HG03108 (cell line): ENCODE results near the gene KRT73.

Experiments used
- ATAC-seq: cut with Tn5 transposase; IDR thresholded peaks from one replicate; pipeline ENCODE4 v1.9.1; 2021; ENCODE audit warnings: moderate library complexity; ENCODE audit not compliant: unreplicated experiment

KRT73 gene

DNA sequence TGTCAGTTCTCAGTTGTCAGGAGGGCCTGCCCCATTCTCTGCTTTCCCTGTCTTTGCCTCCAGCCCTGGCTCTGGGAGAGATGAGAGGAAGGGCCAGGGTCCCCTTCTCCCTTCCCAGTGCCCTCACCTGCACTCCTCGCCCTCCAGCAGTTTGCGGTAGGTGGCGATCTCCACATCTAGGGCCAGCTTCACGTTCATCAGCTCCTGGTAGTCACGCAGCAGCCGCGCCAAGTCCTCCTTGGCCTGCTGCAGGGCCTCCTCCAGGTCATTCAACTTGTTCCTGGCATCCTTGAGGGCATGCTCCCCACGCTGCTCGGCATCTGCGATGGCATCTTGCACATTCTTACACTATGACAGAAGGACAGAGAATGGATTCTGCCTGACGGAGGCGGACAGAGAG is 28.3 kb upstream of the KRT73 start:
- ATAC-seq = no peak

DNA sequence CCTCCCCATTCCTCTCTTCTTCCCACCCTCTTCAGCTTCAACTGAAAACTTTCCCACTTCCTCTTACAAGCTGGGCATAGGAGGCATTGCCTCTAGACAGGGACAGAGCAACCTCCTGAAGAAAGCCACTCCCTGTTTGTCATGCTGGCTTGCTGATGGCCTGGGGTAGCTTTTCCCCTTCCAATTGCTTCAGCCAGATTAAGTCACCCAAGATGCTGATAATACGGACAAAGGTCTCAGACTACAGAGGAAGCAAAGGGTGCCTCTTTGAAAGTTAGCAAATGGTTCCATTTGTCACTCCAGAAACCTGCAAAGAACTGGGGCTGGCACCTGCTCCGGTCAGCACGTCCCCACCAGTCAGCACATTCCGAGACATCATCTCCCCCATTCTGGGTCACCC is 27.6 kb upstream of the KRT73 start:
- no peak for ATAC-seq

DNA sequence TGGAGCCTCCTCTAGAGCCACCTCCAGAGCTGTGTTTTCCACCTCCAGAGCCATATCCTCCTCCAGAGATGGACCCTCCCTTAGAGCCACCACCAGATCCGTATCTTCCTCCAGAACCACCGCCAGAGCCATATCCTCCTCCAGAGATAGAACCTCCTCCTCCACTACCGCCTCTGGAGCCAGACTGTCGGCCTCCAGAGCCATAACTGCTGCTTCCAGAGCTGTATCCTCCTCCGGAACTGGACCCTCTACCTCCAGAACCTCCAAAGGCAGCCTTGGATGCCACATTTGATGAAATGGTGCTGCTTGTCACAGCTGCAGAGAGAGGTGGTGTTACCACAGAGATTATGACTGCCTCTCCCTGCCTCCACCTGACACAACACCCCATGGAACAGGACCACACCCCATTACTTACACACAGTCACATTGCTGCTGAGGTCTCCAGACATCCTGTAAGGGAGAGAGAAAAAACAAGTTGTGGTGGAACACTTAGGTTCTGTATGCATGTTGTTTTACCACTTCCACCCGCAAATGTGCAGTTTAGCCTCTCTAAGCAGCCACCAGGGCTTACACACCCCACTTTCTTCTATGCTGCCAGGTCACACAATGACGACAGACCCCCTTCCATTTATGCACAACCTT is 26.9 kb upstream of the KRT73 start:
- no peak for ATAC-seq

DNA sequence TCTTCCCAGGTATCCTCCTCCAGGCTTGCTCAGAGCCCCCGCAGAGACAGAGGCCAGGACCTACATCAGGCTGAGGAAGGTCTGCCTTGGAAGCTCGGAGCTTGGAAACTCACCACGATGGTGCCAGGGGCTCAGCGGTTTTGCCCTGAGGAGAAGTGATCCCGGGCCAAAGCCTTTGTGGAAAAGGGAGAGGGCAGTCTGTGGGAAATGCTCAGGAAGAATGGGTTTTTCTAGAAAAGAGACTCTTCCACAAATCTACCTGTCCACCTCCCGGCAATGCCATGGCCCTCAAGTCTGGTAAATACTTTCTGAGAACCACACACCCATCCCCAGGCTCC is 25.7 kb upstream of the KRT73 start:
- no peak for ATAC-seq

DNA sequence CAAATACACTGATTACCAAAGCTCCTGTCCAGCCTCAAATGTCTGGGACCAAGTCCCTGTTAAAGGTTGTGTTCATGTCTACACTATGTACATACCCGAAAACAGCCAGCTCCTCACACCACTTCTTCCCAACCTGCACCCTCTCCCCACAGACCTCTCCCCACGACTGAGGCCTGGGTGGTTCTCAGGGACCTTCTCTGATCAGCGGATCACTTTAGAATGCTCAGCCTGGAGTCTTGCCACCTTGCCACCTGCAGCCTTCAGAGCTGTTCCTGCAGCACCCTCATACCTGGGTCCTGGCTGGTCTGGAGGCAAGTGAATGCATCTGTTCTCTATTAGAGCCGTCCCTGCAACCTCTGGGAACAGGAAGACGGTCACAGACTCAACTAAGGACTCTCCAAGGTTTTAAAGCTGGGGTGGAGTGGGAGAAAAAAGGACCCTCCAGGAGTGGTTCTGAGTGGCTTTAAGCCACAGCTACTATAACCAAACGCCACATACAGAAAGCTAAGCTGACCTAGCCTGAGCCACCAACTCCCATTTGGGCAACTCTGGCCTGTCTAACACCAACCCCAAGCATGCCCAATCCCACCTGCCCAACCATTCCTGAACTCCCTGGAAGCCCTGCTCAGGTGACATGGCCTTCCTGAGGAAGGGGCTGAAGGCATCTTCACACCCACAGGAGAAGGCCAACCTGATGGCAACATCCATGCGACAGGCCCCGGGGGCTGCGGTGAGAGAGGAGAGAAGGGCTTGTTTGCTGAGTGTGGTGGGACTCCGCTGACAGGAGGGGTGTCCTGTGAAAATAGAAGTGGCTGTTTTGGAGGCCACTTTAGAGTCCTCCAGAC is 25.1 kb upstream of the KRT73 start:
- no peak for ATAC-seq

DNA sequence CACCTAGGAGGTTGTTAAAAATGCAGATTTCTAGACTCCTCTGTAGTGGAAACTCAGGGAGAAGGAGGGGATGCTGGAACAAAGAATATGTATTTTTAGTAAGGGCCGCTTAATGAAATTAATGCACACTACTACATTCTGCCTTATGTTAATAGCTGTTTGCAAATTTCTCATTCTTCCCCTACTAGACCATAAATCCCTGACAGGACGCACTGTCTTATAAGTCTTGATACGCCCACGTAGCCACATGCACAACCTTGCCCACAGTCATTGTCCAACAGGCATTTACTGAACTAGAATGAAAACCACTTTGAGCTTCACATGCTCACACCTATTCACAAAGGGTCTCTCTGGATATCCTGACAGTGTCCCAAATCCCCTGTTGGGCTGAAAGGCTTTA is 23.1 kb upstream of the KRT73 start:
- ATAC-seq = no peak

DNA sequence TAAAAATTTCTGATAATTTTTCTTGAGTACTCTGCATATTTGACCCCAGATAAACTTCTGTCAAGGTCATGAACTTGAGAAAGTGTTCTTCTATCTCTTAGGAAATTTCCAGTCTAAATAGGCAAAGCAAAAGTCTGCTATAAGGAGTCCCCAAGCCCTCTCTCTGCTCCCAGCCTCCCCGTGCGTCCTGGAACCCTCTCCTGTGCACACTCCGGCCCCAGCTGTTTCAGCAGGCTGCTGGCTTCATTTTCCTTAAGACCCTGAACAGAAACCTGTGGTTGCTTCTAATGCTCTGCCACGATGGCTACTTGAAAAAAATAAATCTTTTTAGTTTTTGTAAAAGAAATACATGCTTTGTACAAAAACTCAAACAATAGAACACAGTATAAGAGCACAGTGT is 18.9 kb upstream of the KRT73 start:
- no peak for ATAC-seq

DNA sequence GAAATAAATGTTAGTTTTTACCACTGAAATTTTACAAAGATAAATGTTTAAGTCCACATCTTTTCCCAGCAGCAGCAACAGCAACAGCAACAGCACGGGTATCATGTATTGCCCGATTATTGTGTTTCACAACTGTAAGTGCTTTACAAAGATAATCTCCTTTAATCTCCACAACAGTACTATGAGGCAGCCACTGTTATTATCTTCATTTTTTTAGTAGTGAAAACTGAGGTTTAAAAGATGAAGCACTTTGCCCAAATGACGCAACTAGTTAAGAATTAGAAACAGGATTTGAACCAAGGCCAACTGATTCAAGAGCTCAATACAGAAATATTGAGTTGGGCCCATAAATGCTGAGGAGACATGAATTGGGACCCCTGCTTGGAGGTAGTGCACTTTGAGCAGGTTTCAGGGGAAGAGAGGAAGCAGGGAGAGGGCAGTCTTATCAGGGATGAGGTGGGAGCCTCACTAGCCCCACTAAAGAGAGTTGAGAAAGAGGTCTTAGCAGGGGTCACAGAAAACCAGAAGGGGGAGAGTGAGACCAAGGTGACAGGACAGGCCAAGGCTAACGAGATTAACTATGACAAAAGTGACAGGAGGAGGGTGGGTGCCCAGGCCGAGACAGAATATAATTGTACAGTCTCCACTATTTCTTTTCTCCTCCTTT is 18.4 kb upstream of the KRT73 start:
- no peak for ATAC-seq

DNA sequence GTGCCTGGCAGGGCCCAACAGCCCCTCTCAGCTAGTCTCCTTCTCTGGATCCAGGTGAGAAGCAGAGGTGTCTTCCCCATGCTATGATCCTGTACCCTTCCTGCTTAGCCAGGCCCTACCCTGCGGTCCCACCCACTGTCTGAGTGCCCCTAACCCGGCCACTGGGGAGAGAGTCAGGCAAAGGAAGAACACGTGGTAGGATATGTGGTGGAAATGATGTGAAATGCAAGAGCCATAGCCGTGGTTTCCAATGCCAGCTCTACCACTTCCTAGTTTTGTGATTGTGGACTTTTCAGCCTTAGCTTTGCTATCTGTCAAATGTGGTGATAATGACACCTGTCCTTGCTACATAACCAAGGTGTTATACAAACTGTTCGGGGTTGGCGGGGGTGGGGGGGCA is 17.8 kb upstream of the KRT73 start:
- ATAC-seq = no peak

DNA sequence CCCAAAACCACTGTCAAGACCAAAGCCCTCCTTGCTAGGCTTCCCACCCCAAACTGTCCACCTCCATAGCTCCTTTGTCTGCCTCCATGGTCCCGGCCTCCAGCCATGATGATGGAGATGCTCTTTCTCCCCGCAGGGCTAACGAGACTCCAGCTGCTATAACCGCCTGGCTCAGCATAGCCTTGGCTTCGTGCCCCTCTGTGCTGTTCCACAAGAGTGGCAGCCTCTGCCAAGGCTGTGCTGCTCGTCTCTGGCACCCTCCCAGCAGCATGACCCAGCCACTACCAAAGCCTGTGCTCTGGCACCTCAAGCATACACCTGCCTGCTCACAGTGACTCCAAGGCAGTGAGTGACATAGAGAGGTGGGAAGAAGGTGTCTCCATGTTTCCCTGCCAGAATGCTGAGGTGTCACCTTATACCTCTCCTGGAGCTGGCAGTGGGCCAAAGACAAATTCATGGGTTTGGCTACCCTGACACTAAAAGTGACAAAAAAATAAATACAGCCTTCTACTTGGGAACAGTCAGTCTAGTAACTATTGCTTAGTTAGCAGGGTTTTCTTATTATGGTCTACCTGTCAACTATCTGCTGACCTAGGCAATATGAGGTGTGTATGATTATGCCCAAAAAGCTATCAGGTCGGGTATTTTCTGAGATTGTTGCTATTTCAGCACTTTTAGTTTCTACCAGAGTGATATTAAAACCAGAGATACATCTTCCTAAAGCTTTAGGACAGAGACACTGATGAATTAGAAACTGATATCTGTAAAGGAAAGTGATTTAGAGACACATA is 16.1 kb upstream of the KRT73 start:
- ATAC-seq = no peak

DNA sequence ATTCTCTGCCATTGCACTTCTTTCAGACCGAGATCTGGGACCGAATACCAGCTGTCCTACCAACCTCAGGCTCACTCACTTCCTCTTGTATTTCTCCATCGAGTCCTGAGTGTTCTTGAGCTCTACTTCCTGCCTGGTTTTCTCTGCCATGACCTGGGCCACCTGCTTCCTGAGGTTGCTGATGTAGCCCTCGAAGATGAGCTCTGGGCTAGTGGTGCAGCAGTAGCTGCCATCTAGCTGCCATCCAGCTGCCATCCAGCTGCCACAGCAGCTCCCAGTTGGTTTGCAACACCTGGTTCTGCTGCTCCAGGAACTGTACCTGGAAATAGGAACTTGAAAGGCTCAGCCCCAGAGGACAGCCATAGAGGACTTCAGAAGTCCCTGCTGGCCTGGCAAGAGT is 15.0 kb upstream of the KRT73 start:
- ATAC-seq = no peak

DNA sequence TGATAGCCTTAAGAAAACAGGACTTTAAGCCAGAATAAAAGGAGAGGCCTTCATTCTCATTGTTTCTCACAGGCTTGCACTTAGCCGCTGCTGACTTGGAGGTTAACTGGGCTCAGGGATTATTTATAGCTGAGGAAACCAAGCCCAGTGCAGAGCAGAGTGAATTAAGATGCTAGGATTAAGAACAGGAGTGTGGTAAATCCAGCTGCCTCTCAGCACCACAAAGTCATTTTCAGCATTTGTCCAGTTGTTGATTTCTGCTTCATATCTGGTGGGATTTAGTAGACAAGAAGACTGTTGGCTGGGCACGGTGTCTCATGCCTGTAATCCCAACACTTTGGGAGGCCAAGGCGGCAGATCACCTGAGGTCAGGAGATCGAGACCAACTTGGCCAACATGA is 14.3 kb upstream of the KRT73 start:
- ATAC-seq = no peak

DNA sequence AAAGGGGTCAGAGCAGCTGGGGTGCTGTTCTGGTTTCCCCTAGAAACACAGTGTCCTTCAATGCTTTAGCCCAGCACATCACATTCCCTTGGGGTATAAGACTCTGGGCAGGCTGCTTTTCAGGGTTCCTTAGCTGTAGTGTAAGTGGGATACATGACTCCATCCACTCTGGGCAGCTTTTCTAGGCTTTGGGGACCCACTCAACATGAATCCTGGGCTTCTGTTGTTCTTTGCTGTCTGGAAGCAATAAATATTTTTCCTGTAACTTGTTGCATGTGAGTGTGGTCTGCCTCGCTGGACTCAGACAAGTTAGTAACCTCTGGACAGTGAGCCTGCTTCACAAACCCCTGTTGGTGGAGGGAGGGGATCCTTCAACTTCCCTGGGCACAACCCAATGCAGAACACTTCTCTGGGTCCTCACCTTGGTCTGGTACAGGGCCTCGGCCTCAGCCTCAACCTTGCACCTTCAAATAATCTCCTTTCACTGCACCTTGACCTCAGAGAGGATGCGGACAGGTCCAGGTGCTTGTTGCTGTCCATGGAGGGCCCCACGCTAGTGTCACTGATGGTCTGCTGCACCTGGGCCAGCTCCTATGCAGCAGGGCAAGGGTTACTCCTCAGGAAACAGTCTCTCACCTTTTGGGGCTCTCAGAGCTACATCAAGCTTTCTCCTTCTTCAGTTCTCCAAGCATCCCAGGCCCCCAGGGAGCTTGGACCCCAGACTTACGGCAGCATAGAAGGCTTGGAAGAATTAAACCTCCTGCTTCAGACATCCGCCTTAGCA is 13.5 kb upstream of the KRT73 start:
- ATAC-seq = no peak

DNA sequence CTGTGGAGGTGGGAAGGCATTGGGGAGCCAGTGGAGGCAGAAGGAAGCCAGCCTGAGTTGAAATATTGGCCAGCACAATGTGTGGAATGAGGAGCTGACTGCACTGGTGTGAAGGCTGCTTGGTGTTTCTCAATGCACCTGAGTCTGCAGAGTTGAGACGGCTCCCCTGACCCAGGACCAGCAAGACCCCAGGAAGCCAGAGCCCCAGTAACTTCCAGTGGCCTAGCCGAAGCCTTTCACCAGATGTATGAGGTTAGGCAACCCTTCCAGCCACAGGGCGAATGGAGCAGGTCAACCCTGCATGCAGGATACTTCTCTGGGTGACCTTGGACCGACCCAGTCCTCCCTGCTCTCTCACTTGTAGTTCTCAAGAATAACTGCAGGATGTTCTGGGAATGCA is 12.9 kb upstream of the KRT73 start:
- ATAC-seq = no peak

DNA sequence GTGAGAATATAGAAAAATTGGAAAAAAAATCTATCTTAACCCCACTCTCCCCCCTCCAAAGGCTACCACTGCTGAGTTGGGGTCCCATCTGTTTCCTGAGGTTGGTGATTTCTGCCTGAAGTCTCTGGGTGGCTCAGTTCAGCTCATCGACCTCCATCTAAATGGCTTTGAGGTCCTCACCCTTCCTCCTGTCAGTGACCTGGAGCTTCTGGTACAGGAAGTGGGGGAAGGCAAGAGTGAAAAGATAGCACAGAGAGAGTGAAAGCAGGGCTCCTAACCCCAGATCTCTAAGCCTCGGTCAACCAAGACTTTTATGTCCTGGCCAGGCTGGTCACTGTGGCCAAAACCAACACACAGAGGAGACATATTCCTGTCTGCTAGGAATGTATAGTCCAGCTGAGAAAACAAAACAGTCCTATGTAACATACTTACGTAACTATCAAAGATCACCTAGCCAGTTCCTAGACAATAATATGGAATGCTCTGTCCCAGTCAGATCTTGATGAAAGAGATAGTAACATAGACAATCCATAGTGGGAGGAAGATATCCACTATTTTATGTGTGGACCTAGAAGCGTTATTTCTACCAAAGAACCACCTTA is 12.3 kb upstream of the KRT73 start:
- ATAC-seq = no peak

DNA sequence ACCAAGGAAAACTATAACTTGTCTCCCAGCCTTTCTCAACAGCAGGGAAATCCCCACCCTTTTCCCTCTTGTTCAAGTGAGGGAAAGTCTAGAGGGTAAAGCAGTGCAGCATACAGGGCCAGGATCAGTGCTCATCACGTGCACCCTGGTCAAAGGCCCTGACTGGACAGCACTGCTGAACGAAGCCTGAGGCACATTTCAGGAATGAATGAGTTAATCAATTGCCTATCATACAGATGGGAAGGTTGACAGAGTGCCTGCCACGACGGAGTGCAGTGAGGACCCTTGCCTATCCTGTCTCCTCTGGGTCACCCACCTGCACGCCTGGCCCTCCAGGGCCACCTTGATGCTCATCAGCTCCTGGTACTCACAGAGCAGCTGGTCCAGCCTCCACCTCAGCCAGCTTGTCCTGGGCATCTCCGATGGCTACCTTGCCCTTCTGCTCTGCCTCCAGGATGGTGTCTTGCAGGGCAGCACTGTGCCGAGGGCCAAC is 11.7 kb upstream of the KRT73 start:
- no peak for ATAC-seq

DNA sequence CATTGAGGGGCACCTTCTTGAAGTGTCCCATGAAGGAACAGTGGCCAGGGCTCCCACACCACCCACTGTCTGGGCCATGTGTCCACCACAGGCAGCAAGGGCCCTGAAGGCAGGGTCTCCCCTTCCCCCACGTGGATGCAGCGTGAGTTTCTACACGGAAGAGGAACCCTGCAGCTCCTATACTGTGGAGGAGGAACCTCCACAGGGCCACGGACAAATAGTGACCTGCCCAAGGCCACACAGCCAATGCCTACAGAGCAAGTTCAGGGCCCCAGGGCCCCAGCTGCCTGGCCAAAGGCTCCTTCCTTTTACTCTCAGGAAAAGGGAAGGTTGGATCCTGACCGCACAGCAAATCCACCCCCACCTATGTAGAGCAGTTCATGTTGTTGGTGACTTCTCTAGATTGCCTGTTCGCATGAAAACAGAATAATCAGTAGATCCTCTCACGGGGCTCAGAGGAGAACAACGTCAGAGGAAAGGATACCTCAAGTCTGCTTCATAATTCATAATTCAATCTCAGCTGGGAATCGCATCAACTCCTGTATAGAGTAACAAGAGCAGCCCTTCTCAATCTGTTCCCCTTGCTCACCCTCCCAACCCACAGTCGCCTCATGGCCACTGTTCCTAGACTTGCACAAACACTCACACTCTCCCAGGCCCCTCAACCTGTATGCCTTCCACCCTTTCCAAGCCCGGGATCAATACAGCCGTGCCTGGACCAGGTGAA is 11.1 kb upstream of the KRT73 start:
- ATAC-seq = no peak

DNA sequence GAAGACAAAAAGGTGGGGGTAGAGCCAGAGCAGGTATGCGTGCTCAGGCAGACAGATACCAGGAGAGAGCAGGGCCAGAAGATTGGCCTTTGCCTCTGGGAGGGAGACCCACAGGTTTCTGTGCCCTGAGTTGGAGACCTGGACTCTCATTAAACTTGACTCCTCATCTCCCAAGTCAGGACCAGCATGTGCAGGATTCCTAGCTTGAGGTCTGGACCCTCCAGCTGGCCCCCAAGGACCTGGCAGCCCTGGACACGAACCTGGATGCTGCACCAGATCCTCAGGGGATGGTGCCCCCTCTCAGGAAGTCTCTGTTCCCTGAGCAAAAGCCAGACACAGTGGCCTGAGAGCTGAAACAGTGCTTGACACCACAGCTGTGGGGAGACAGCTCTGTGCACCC is 10.5 kb upstream of the KRT73 start:
- ATAC-seq = no peak

DNA sequence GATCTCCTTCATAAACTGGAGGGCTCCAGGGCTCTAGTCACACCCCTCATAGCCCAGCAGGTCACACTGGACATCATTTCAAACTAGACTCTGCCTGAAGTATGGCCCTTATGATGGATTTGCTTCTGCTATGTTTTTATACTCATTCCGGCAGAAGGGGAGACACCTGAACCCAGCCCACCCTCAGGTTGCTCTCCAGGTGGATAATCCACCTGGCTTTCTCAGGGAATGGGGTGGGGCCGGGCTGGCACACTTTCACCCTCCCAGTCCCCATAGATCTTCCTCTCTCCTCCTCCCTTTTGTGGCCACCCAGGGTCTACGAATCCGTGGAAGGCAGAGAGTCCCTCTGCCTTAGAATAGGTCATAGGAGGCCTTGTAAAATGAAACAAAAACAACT is 9.8 kb upstream of the KRT73 start:
- no peak for ATAC-seq
